Endothelial cell of umbilical vein (primary cell): ENCODE measurements around the gene MAT1A. TPM values are rescaled to one million over a fixed set of nuclear protein-coding genes. Genes with fewer than 3 reads are reported as not detected.

Source experiments
- BruUV-seq: library from RNA; stranded (reverse); fragments of 400-500 nt; replicated peaks from 2 replicates; lab custom pipeline; 2021; lab: Mats Ljungman, UMichigan
- CTCF ChIA-PET: fragments of 300-600, 350-600 bp; sonication (Branson Sonifier 250); formaldehyde crosslinking; loops from one replicate; lab custom pipeline; 2021; ENCODE audit warnings: antibody characterized with exemption, inconsistent platforms; lab: Charles Lee
- POLR2A ChIA-PET: fragments of 300-600, 350-600 bp; sonication (Branson Sonifier 250); formaldehyde crosslinking; loops from one replicate; lab custom pipeline; 2021; ENCODE audit warnings: antibody characterized with exemption, inconsistent platforms; lab: Charles Lee
- DNase-seq: peaks from one replicate; pipeline ENCODE4 v3.0.0-alpha.2; 2011; ENCODE audit warnings: low read depth, low spot score
- FAIRE-seq: peaks from 2 replicates; lab custom pipeline; 2011; peaks lifted over from hg19 to GRCh38; lab: Jason Lieb, UNC
- H2AFZ ChIP-seq: 2 replicates; pipeline ENCODE4 v1.6.0; 2012; ENCODE audit warnings: low read depth, low read length, control low read depth, inconsistent platforms
- H3K27ac ChIP-seq: 2 replicates; pipeline ENCODE4 v1.5.1; 2011; ENCODE audit warnings: low read depth, mild to moderate bottlenecking, control low read depth, low read length, moderate library complexity; ENCODE audit not compliant: insufficient read depth
- H3K27me3 ChIP-seq, 2 experiments: 2 replicates each; pipeline versions ENCODE4 v1.6.0 to v1.6.1; 2011; ENCODE audit warnings: low read length in 2 of 2, mixed read lengths in 1 of 2; ENCODE audit not compliant: control insufficient read depth in 2 of 2, insufficient read depth in 2 of 2
- H3K36me3 ChIP-seq, 2 experiments: 2 replicates in 1 of 2; 3 replicates in 1 of 2; pipeline ENCODE4 v1.5.1; 2011; ENCODE audit warnings: low read length in 2 of 2, mild to moderate bottlenecking in 1 of 2, moderate library complexity in 1 of 2; ENCODE audit not compliant: control insufficient read depth in 2 of 2, insufficient read depth in 2 of 2; ENCODE audit errors: extremely low read depth in 1 of 2
- H3K4me1 ChIP-seq: 3 replicates; pipeline ENCODE4 v1.5.1; 2011; ENCODE audit warnings: mild to moderate bottlenecking, low read length; ENCODE audit not compliant: control insufficient read depth, insufficient read depth; ENCODE audit errors: extremely low read depth
- H3K4me2 ChIP-seq: 2 replicates; pipeline ENCODE4 v1.6.1; 2011; ENCODE audit warnings: low read length, control low read depth, mixed read lengths; ENCODE audit not compliant: insufficient read depth
- H3K4me3 ChIP-seq, 3 experiments: fragments of 200-600 bp in 1 of 3; sonication (generic), shearing (Covaris generic) in 1 of 3; replicated peaks in 1 of 3; 2 replicates each; pipeline ENCODE4 v1.5.1; 2011 to 2016; ENCODE audit warnings: control low read depth in 3 of 3, low read length in 3 of 3, mild to moderate bottlenecking in 2 of 3, inconsistent platforms in 1 of 3, low read depth in 1 of 3, moderate library complexity in 1 of 3; ENCODE audit not compliant: insufficient read depth in 1 of 3
- H3K79me2 ChIP-seq: 2 replicates; pipeline ENCODE4 v1.6.0; 2012; ENCODE audit warnings: low read length, inconsistent platforms; ENCODE audit not compliant: control insufficient read depth, insufficient read depth
- H3K9ac ChIP-seq: replicated peaks from 2 replicates; pipeline ENCODE3; 2011; ENCODE audit warnings: low read length, control low read depth; ENCODE audit not compliant: insufficient read depth; ENCODE audit errors: extremely low read depth
- H3K9me1 ChIP-seq: replicated peaks from 3 replicates; pipeline ENCODE4 v1.6.0; 2011; ENCODE audit warnings: mild to moderate bottlenecking, low read length; ENCODE audit not compliant: control insufficient read depth, insufficient read depth; ENCODE audit errors: extremely low read depth
- H3K9me3 ChIP-seq: replicated peaks from 2 replicates; pipeline ENCODE4 v1.5.1; 2012; ENCODE audit warnings: low read length, inconsistent platforms; ENCODE audit not compliant: control insufficient read depth, insufficient read depth
- H4K20me1 ChIP-seq: replicated peaks from 2 replicates; pipeline ENCODE3; 2011; ENCODE audit warnings: mild to moderate bottlenecking, low read length; ENCODE audit not compliant: control insufficient read depth, insufficient read depth; ENCODE audit errors: extremely low read depth
- CTCF ChIP-seq, 2 donors: IDR thresholded peaks; 1 replicate in 1 of 2; 2 replicates in 1 of 2; pipeline ENCODE4 v1.5.1; 2011; ENCODE audit warnings: low read length in 2 of 2, mild to moderate bottlenecking in 2 of 2, moderate library complexity in 2 of 2, control low read depth in 1 of 2, inconsistent platforms in 1 of 2, low read depth in 1 of 2; ENCODE audit not compliant: insufficient read depth in 1 of 2; ENCODE audit errors: extremely low read depth in 1 of 2
- EZH2 ChIP-seq: IDR thresholded peaks from 2 replicates; pipeline ENCODE4 v1.6.1; 2012; ENCODE audit warnings: borderline replicate concordance, low read depth, mild to moderate bottlenecking, moderate library complexity, low read length, inconsistent platforms; ENCODE audit not compliant: severe bottlenecking
- FOS ChIP-seq: IDR thresholded peaks from 2 replicates; pipeline ENCODE4 v1.6.1; 2011; ENCODE audit warnings: mild to moderate bottlenecking, low read length, moderate library complexity, borderline replicate concordance; ENCODE audit not compliant: insufficient read depth
- GATA2 ChIP-seq: IDR thresholded peaks from 2 replicates; pipeline ENCODE4 v1.7.0; 2011; ENCODE audit warnings: low read depth, mild to moderate bottlenecking, moderate library complexity, mixed read lengths, low read length; ENCODE audit not compliant: insufficient read length, insufficient read depth
- JUN ChIP-seq: IDR thresholded peaks from 2 replicates; pipeline ENCODE4 v1.6.1; 2011; ENCODE audit warnings: borderline replicate concordance, low read depth; ENCODE audit not compliant: insufficient read length, insufficient read depth
- MAX ChIP-seq: IDR thresholded peaks from 2 replicates; pipeline ENCODE4 v1.6.1; 2011; ENCODE audit not compliant: insufficient read depth, insufficient read length
- MYC ChIP-seq: IDR thresholded peaks from one replicate; pipeline ENCODE4 v1.6.1; 2011; ENCODE audit warnings: mild to moderate bottlenecking, low read depth, low read length
- POLR2A ChIP-seq: IDR thresholded peaks from 2 replicates; pipeline ENCODE4 v1.6.1; 2012; ENCODE audit warnings: low read depth, mild to moderate bottlenecking, control low read depth, low read length
- POLR2AphosphoS5 ChIP-seq: IDR thresholded peaks from 2 replicates; pipeline ENCODE4 v1.6.1; 2012; ENCODE audit warnings: low read depth, mild to moderate bottlenecking, control low read depth, low read length, moderate library complexity; ENCODE audit not compliant: insufficient read depth
- dilution Hi-C: fragments of 300-500 bp; cut with MboI; formaldehyde crosslinking; loops from one replicate; pipeline ENCODE4 v1.15.0; 2019; ENCODE audit warnings: low sequenced_read_pairs; ENCODE audit not compliant: extremely low pct_ligation_motif_present
- intact Hi-C: fragments of 100-400 bp; cut with micrococcal nuclease; formaldehyde crosslinking; loops from one replicate; pipeline ENCODE4 v1.10.0; 2022
- polyA plus RNA-seq, 4 experiments: library from polyadenylated mRNA; depleted of rRNA in 3 of 4; stranded (reverse) in 3 of 4; unstranded in 1 of 4; fragments of >200 nt; gene quantifications; 2 replicates each; pipeline versions ENCODE4 v1.2.1 to v1.2.3, GENCODE V29; 2011 to 2012; ENCODE audit warnings: missing spikeins in 1 of 4
- total RNA-seq: library from RNA; stranded (reverse); gene quantifications from 2 replicates; pipeline ENCODE4 v1.2.3, GENCODE V29; 2021

Gene MAT1A
- total and polyA plus RNA-seq, 2 donors (not counting 3 experiments of a cell fraction or from before 2014, with no cell fraction given): not detected

GRCh38 chr10:80321183-80321582 lies 31.7 kb upstream of the MAT1A start:
- intact Hi-C loops: no loop called here
- Histone ChIP-seq H3K27me3 (peaks cover 5 to 7% of the 10 kb centered on the region in 2 experiments), H3K79me2 (no peaks in the 10 kb centered on the region), H4K20me1 (no peaks in the 10 kb centered on the region), H3K36me3 (no peaks in the 10 kb centered on the region), H3K4me3 (no peak overlapping the region), H3K9me3 (no peaks in the 10 kb centered on the region), H3K9ac (no peak overlapping the region), H3K4me2 (no peak overlapping the region), H3K27ac (no peak overlapping the region), H2AFZ (no peak overlapping the region), H3K9me1 (no peaks in the 10 kb centered on the region), H3K4me1 (no peaks in the 10 kb centered on the region)
- BruUV-seq: no TSS peak
- ChIA-PET POLR2A (no interaction called here), CTCF (no interaction called here)
- DNase-seq (no peak), FAIRE-seq (no peak)
- TF ChIP-seq CTCF (IDR thresholded peaks at IDR 0.05; ENCODE audit: extremely low read depth in 1 of 2, insufficient read depth in 1 of 2, low read depth in 1 of 2, low read length in 2 of 2) (no peak), JUN (no peak), MYC (no peak), FOS (no peak), GATA2 (no peak), EZH2 (no peak), POLR2A (no peak), MAX (no peak), POLR2AphosphoS5 (no peak)
- dilution Hi-C loops: no loop called here
